ENCODE results near the gene LEMD3.
"Not testable (repeated sequence)": the region's sequence is repeated elsewhere in the genome, so short reads cannot be mapped to it uniquely, and the experiment has no call there.

LEMD3 gene

DNA sequence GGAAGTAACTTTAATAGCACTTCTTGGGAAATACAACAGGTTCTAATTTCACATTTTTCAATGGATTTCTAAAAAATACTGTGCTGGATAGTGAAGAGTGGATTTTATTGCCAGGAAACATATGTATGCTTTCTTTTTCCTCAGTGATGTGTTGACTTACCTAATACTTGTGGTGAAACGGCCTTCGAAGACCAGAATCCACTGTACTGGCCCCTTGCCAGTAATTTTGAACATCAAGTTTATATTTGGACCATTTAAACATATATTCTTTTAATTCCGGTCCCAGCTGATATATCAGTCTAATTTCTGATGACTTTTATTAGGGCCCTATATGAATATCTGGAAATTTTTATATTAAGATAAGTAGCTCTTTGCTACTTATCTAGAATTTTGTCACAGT, 110.9 kb downstream of the LEMD3 start:
- peak; percentile 8 for DNase-seq

DNA sequence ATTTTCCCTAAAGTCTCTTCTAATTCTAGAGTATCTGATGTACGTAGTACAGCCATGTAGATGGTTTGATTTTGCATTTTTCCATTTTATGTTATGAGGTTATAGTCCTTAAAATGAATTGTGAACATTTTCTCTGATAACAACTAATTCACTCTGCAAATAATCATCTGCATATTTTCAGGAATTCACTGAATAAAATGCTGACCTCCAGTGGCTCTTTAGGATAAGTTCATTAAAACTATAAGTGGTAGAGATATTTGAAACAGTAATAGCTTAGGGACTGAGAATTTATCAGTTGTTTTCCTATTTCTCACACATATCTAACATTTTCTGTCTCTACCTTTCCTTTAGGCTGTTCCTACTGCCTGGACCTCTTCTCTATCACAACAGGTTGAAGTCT, 113.5 kb downstream of the LEMD3 start:
- DNase-seq = no peak

DNA sequence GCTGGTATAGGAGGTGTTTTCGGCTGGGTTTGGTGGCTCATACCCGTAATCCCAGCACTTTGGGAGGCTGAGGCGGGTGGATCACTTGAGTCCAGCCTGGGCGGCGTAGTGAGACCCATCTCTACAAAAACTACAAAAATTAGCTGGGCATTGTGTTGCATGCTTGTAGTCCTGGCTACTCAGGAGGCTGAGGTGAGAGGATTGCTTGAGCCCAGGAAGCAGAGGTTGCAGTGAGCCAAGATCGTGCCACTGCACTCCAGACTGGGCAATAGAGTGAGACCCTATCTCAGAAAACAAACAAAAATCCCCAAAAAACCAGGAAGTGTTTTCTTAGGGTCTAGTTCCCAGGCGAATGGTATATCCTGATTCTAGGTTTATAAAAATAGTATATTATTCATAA, 116.1 kb downstream of the LEMD3 start:
- not testable (repeated sequence) for DNase-seq

DNA sequence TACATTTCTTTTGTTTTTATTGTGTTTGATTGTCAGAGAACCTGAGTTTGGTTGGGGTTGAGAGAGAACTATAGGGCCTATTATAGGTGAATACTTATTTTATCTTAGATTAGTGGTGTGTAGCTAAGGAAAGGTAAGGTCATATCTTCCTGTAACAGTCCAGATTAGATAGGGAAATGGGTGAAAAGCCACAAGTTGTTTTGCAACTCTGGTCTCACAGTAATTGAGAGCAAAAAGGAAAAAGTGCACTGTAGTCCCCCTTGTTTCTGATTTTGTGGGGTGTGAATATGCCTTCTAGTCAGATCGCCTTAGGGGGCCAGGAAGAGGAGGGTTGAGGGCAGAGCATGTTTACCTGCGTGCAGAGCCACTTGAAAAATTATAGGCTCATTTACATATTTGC, 118.0 kb downstream of the LEMD3 start:
- DNase-seq = no peak

DNA sequence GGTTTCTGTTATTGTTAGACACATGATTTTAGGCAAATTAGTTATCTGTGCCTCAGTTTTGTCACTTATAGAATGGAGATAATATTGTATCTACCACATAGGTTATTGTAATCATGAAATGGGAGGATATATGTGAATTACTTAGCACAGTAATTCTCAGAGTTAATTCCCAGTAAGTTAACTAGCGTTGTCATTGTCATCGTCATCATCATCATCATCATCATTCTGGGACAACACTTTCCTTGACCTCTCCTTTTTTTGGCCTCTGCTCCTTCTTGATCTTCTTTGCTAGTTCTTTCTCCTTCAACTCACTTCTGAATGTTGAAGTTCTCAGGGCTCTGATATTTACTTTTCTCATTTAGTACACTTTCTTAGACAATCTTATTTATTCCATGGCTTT, 122.9 kb downstream of the LEMD3 start:
- no peak for DNase-seq

DNA sequence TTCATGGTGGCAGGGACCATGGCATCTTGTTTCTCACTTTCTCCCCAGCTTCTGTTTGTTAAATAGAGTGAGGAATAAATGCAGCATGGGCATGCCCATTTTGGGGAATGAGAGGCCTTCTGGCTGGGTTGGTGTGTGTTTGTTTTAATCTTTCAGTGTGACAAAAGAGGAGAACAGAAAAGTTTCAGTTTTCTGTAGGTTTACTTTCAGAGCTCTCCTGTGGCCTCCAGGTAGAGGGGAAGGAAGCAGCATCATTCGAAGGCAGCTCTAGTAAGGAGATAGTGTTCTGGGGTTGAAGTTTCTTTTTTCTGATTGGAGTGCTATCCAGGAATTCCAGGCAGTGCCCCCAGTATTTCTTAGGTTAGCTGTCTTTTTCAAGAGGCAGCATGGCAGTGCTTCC, 124.4 kb downstream of the LEMD3 start:
- DNase-seq = no peak

DNA sequence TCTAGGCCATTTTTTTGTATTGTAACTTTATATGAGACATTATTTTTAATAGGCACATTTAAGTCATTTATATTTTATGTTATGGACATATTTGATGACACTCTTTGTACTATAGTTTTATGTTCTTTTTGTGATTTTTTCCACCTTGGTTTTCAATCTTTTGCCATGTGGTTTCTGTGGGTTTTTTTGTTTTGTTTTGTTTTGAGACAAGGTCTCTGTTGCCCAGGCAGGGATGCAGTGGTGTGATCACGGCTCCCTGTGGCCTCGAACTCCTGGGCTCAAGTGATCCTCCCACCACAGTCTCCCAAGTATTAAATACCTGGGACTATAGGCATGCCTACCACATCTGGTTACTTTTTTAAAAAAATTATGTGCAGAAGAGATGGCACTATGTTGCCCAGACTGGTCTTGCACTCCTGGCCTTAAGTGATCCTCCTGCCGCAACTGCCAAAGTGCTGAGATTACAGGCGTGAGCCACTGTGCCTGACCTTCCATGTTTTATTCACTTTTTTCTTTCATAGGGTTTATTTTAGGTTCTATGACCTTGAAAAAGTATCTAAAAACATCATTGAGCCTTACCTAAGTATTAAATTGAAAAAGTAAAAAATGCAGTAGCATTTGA, 125.4 kb downstream of the LEMD3 start:
- DNase-seq = no peak

DNA sequence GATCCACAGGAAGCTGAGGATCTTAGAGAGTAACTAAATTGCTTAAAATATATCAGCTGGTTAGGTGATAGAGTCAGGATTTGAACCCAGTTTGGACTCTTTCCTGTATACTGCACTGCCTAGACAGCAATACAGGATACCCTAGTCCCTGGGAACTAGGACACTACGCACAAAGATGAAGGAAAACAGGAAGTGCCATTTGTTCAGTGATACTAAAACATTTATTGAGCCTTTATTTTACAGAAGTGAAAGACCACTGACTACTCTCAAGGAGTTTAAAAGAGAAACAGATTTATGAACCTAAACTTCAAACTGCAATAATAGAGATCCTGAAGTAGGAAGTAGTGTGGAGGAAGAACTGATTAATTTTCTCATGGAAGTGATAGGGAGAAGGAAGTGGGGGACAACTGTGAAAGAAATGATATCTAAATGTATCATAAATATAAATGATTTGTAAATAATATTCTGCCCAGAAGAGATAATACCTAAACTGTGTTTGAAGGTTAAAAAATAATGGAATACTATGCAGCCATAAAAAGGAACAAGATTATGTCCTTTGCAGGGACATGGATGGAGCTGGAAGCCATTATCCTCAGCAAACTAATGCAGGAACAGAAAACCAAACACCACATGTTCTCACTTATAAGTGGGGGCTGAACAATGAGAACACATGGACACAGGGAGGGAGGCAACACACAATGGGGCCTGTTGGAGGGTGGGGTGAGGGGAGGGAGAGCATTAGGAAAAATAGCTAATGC, 127.3 kb downstream of the LEMD3 start:
- no peak for DNase-seq

All from HCEC 1CT (cell line).